Coronary artery (tissue), 2 donors: ENCODE results near the gene CDCA7.

Experiments
- DNase-seq: peaks from one replicate; pipeline ENCODE4 v3.0.0-alpha.2; 2017; ENCODE audit warnings: low spot score
- H3K27ac ChIP-seq, 2 donors: fragments of 200-600 bp; sonication (generic); one replicate each; pipeline ENCODE4 v1.5.1; 2016 to 2019
- H3K4me3 ChIP-seq: fragments of 200-600 bp; sonication (generic); 2 replicates; pipeline ENCODE4 v1.5.1; 2016; ENCODE audit warnings: mild to moderate bottlenecking, moderate library complexity
- TF ChIP-seq, protein P1 (sequence below): fragments of 200-600 bp; sonication (generic); IDR thresholded peaks from one replicate; pipeline ENCODE4 v1.5.1; 2019; ENCODE audit warnings: antibody characterized with exemption

CDCA7 gene

DNA sequence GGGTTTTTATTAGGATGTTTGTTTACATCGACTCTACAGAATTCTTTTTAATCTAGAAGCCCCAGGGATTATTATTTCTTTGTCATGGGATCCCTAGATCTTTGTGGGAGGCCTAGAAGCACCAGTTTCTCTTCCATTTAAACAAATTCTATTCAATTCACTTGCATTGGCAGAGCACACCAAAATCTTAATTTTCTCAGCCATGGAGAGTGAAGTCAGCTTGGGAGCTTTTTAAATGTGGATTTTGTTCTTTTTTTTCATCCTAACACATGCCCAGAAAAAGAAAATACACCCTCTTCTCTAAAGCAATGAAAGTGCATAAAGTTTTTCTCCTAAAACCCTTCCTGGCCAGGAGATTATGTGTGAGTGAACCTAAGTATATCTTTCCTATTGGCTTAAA, 38.5 kb downstream of the CDCA7 start:
- no peak for DNase-seq
- Histone ChIP-seq H3K4me3 (no peak overlapping the region), H3K27ac (no peak overlapping the region)
- TF ChIP-seq, protein P1, sequence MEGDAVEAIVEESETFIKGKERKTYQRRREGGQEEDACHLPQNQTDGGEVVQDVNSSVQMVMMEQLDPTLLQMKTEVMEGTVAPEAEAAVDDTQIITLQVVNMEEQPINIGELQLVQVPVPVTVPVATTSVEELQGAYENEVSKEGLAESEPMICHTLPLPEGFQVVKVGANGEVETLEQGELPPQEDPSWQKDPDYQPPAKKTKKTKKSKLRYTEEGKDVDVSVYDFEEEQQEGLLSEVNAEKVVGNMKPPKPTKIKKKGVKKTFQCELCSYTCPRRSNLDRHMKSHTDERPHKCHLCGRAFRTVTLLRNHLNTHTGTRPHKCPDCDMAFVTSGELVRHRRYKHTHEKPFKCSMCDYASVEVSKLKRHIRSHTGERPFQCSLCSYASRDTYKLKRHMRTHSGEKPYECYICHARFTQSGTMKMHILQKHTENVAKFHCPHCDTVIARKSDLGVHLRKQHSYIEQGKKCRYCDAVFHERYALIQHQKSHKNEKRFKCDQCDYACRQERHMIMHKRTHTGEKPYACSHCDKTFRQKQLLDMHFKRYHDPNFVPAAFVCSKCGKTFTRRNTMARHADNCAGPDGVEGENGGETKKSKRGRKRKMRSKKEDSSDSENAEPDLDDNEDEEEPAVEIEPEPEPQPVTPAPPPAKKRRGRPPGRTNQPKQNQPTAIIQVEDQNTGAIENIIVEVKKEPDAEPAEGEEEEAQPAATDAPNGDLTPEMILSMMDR = no peak

DNA sequence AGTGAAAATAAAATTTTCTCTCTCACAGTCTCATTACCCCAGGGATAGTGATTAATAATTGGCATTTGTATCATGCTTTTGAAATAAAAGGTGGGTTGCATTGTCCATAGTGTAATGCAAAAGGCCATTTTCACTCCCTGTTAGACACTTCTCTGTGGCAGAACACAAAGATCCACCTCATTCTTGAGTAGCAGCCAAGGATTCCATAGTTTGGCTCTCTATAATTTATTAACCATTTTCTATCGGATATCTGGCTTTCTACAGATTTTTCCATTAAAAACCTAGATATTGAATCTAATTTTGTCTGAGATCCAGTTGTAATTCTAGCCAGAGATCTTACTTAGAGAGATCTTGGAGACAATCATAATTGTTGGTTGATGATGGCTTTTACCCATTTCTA, 39.0 kb downstream of the CDCA7 start:
- Histone ChIP-seq H3K4me3 (no peak overlapping the region), H3K27ac (no peak overlapping the region)
- TF ChIP-seq, protein P1 = no peak
- DNase-seq = no peak

DNA sequence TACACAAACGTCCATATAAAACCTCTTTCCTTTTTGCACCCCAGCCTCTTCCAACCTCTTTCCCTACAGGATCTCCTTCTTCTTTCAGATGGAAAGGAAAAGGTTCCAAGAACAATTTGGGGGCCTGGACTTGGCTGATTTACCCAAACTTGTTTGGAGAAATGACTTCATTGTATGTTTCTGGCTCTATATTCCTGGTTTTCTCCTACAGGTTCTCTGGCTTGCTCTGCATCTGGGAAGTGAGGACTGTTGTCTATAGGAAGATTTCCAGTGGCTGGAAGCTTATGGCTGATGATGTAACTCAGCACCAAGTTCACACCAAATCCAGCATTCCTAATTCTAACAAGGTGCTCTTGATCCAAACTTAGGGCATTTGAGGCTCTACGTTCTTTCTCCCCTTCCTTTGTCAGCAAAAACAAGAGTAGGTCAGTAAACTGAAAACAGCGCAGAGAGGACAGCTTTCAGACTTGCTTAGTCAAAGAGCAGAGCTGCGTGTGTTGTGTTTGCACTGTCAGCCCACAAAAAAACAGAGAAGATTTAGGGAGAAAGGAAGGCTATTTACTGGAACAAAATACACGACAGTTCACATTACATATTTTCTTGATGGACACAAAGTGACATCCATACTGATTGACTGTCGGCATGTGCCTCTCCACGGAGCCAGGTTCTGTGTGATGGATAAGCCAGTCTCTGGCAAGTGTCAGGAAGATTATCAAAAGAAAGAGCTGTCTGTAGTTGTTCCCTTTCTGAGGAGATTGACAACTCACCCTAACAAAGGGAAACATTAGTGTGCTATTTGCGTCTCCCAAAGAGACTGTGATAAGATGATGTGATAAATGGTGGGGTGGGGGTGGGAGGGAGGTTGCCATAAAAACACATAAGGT, 39.7 kb downstream of the CDCA7 start:
- DNase-seq = no peak
- Histone ChIP-seq H3K27ac (no peak overlapping the region), H3K4me3 (no peak overlapping the region)
- TF ChIP-seq, protein P1 = no peak

DNA sequence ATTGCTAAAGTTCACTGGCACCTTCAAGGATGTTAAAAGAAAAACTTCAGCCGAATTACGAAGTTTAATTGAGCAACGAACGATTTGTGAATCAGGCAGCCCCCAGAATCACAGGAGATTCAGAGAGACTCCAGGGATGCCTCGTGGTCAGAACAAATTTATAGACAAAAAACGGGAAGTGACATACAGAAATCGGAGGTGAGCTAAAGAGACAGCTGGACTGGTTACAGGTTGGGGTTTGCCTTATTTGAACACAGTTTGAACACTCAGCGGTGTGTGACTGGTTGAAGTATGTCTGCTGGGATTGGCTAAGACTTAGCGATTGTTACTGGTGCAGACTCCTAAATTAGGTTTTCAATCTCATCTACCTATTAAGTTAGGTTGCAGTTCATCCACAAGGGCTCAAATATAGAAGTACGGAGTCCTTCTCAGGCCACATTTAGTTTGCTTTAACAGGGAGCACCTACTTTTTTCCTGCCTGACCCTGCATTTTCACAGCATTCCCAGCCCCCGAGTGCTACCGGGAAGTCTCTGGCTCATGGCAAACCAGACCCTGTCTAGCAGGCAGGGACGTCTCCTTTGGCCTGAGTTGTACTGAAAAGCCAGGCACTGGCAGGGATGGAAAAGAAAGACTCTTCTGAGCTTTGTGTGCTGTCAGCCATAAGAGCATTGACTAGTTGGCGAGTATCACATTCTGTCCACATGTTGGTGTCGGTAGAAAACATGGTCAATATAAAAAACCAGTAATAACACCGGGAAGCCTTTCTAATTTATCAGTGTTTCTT, 41.1 kb downstream of the CDCA7 start:
- H3K4me3 ChIP-seq = no peak overlapping the region

DNA sequence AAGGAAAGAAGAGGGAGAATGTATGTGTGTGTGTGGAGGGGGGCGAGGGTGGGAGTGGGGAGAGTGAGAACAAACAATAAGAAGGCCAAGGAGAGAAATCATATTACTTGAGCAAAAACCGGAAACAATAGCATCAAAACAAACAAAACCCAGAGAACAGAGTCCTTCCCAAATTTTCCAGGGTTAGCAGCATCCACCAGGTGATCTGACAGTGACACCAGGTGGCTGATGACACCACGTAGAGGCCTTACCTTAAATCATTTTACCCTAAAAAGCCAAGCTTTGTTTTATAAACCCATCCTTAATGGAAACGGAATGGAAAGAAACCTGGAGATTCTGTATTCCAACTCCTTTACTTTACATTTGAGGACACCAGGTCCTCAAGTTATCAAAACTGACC, 42.9 kb downstream of the CDCA7 start:
- DNase-seq = no peak
- TF ChIP-seq, protein P1 = no peak
- no peak overlapping the region for H3K27ac ChIP-seq
- H3K4me3 ChIP-seq = no peak overlapping the region

More for the DNA sequence above, 41.1 kb downstream of the CDCA7 start:
- TF ChIP-seq, protein P1 = no peak
- H3K27ac ChIP-seq = no peak overlapping the region
- no peak for DNase-seq

DNA sequence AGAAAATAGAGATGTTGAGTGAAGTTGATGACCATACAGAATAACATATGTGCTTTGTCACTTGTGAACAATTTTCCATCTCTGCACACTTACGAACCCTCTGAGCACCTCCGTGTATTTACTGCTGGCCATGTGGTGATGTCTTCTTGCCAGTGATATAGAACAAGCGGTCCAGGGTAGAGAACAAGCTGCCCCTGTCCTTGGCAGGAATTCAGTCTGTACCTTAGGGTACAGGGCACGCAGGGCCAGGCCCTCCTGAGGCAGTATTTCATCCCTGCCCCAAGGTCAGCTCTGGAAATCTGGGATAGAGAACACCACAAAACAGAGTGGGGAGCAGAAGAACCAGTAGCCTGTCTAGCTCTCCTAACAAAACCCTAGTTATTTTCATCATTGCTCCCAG, 44.6 kb downstream of the CDCA7 start:
- no peak overlapping the region for H3K27ac ChIP-seq
- no peak for DNase-seq
- H3K4me3 ChIP-seq = no peak overlapping the region
- TF ChIP-seq, protein P1 = no peak
